ENCODE data around the gene STAT5A. TPM values are rescaled to one million over a fixed set of nuclear protein-coding genes. Genes with fewer than 3 reads are reported as not detected.

The STAT5A gene
- total and polyA plus RNA-seq, 9 of the 15 experiments (the other 6 are each of a cell fraction or from before 2014, with no cell fraction given) = 79.9 to 415 (median 196) TPM

DNA sequence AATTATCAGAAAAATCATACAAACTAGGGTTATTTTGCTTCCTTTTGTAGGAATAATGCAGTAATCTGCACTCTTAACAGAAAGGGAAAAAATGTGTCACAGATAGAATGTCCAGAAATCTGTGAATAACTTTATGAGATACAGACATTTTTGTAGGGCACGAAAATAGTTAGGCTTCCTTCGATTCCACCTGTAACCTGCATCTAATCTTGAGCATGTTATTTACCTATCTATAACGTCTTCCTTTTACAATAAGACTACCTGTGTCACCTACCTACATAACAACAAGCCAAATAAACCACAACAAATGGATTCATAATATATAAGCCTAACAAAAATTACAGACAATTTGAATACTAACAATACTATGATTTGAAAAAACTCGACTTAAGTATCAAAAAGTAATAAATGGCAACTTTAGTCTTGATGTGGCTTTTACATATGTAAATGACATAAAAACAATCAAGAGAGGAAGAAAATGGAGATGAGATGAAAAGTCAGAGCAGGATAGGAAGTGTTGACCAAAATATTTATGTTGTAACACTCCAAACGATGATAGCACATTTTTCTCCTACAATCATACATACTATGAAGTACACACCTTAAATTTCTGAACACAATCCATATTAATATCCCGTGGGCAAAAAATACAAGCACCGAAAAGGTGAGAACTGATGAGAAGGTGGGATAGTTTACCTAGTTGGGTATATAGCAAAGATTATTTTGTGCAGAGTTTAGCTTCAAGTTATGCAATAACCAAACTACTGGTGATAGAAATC is 14.6 kb upstream of the STAT5A start (continued):
- TF ChIP-seq, protein P1, sequence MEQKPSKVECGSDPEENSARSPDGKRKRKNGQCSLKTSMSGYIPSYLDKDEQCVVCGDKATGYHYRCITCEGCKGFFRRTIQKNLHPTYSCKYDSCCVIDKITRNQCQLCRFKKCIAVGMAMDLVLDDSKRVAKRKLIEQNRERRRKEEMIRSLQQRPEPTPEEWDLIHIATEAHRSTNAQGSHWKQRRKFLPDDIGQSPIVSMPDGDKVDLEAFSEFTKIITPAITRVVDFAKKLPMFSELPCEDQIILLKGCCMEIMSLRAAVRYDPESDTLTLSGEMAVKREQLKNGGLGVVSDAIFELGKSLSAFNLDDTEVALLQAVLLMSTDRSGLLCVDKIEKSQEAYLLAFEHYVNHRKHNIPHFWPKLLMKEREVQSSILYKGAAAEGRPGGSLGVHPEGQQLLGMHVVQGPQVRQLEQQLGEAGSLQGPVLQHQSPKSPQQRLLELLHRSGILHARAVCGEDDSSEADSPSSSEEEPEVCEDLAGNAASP (IDR thresholded peaks at IDR 0.05) = no peak
- TF ChIP-seq, protein P2, sequence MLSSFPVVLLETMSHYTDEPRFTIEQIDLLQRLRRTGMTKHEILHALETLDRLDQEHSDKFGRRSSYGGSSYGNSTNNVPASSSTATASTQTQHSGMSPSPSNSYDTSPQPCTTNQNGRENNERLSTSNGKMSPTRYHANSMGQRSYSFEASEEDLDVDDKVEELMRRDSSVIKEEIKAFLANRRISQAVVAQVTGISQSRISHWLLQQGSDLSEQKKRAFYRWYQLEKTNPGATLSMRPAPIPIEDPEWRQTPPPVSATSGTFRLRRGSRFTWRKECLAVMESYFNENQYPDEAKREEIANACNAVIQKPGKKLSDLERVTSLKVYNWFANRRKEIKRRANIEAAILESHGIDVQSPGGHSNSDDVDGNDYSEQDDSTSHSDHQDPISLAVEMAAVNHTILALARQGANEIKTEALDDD (IDR thresholded peaks at IDR 0.05) = 0 out of 2 replicates have a peak, but pooled peaks have one; percentile 28
- TF ChIP-seq CEBPB (tag; IDR thresholded peaks at IDR 0.05) (peak; percentile 82), TCF7L2 (IDR thresholded peaks at IDR 0.05; ENCODE audit: low read depth, low read length) (no peak), TFAM (CRISPR knock-in tag; conservative IDR thresholded peaks at IDR 0.05) (no peak), RBFOX2 (IDR thresholded peaks at IDR 0.05; ENCODE audit: low read depth, low read length) (peak; percentile 37), ZFX (CRISPR knock-in tag; IDR thresholded peaks at IDR 0.05) (0 out of 2 replicates have a peak, but pooled peaks have one; percentile 1)
- TF ChIP-seq, protein P3, sequence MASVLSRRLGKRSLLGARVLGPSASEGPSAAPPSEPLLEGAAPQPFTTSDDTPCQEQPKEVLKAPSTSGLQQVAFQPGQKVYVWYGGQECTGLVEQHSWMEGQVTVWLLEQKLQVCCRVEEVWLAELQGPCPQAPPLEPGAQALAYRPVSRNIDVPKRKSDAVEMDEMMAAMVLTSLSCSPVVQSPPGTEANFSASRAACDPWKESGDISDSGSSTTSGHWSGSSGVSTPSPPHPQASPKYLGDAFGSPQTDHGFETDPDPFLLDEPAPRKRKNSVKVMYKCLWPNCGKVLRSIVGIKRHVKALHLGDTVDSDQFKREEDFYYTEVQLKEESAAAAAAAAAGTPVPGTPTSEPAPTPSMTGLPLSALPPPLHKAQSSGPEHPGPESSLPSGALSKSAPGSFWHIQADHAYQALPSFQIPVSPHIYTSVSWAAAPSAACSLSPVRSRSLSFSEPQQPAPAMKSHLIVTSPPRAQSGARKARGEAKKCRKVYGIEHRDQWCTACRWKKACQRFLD (CRISPR knock-in tag; IDR thresholded peaks at IDR 0.05) = peak; percentile 53; the same call in 1 of the 2 replicates

Data from K562 (cell line).